Gastroesophageal sphincter (tissue), 3 donors: Measurements from ENCODE around the gene APOO.

Source experiments
- POLR2A ChIP-seq, 2 donors: fragments of 450-650 bp; IDR thresholded peaks; one replicate each; pipeline ENCODE4 v1.6.1; 2017; ENCODE audit warnings: antibody characterized with exemption in 2 of 2, mild to moderate bottlenecking in 2 of 2, moderate library complexity in 1 of 2
- TF ChIP-seq, protein P1 (sequence below), 4 experiments: fragments of 200-600 bp in 2 of 4; fragments of 450-650 bp in 2 of 4; sonication (generic) in 1 of 4; IDR thresholded peaks; one replicate each; pipeline ENCODE4 v1.5.1; 2017 to 2019; ENCODE audit warnings: antibody characterized with exemption in 4 of 4, mild to moderate bottlenecking in 2 of 4, moderate library complexity in 2 of 4

DNA sequence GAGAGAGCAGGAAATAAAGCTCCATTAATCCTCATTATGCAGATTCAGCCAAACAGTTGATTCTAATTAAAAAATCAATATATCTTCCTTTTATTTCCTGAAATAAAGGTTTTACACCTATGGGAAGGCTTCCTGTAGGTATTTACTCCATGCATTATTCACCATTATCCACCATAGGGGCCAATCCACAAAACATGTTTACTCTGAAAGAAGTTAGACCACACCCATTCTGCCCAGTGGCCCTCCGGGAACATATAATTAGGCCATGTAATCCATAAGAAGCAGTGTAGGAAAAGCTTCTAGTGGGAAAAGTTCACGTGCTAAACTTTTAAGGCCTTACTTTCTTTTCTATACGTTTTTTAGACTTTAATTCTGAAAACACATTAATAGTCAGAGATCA is 67.1 kb downstream of the APOO start:
- TF ChIP-seq POLR2A (IDR thresholded peaks at IDR 0.05), result no peak
- TF ChIP-seq, protein P1, sequence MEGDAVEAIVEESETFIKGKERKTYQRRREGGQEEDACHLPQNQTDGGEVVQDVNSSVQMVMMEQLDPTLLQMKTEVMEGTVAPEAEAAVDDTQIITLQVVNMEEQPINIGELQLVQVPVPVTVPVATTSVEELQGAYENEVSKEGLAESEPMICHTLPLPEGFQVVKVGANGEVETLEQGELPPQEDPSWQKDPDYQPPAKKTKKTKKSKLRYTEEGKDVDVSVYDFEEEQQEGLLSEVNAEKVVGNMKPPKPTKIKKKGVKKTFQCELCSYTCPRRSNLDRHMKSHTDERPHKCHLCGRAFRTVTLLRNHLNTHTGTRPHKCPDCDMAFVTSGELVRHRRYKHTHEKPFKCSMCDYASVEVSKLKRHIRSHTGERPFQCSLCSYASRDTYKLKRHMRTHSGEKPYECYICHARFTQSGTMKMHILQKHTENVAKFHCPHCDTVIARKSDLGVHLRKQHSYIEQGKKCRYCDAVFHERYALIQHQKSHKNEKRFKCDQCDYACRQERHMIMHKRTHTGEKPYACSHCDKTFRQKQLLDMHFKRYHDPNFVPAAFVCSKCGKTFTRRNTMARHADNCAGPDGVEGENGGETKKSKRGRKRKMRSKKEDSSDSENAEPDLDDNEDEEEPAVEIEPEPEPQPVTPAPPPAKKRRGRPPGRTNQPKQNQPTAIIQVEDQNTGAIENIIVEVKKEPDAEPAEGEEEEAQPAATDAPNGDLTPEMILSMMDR (IDR thresholded peaks at IDR 0.05), result no peak
